Heart left ventricle (tissue), 16 donors: ENCODE measurements around the gene CHN1. TPM values are rescaled to one million over a fixed set of nuclear protein-coding genes. Genes with fewer than 3 reads are reported as not detected.

Experiments used
- ATAC-seq, 4 donors: fragments of 200-7000 bp; cut with Tn5 transposase; one replicate each; pipeline ENCODE4 v1.9.1; 2020 to 2022; ENCODE audit warnings: moderate library complexity in 4 of 4, mild to moderate bottlenecking in 3 of 4, moderate number of reproducible peaks in 1 of 4
- DNase-seq, 5 donors: peaks; one replicate each; pipeline ENCODE4 v3.0.0-alpha.2; 2020
- H3K27ac ChIP-seq, 12 donors: fragments of 200-600 bp; sonication (generic) in 4 of 12; one replicate each; pipeline versions ENCODE4 v1.5.0 to v1.8.0; 2016 to 2022; ENCODE audit warnings: mild to moderate bottlenecking in 2 of 12
- H3K27me3 ChIP-seq, 9 donors: fragments of 200-600 bp; sonication (generic) in 2 of 9; one replicate each; pipeline versions ENCODE4 v1.5.1 to v1.8.0; 2016 to 2022; ENCODE audit warnings: mild to moderate bottlenecking in 3 of 9
- H3K36me3 ChIP-seq, 9 donors: fragments of 200-600 bp; sonication (generic) in 2 of 9; one replicate each; pipeline versions ENCODE4 v1.5.0 to v1.8.0; 2018 to 2022; ENCODE audit warnings: mild to moderate bottlenecking in 2 of 9
- H3K4me1 ChIP-seq, 12 donors: fragments of 200-600 bp; sonication (generic) in 4 of 12; one replicate each; pipeline versions ENCODE4 v1.5.0 to v1.8.0; 2016 to 2022; ENCODE audit warnings: mild to moderate bottlenecking in 3 of 12
- H3K4me3 ChIP-seq, 12 donors: fragments of 200-600 bp; sonication (generic) in 4 of 12; one replicate each; pipeline versions ENCODE4 v1.5.0 to v1.8.0; 2017 to 2022; ENCODE audit warnings: mild to moderate bottlenecking in 9 of 12, moderate library complexity in 4 of 12
- H3K9me3 ChIP-seq, 12 donors: fragments of 200-600 bp; sonication (generic) in 4 of 12; one replicate each; pipeline versions ENCODE4 v1.5.0 to v1.8.0; 2016 to 2022; ENCODE audit warnings: mild to moderate bottlenecking in 1 of 12
- POLR2A ChIP-seq, 2 donors: fragments of 450-650 bp; IDR thresholded peaks; one replicate each; pipeline ENCODE4 v1.6.1; 2017; ENCODE audit warnings: antibody characterized with exemption in 2 of 2, mild to moderate bottlenecking in 2 of 2, moderate library complexity in 2 of 2
- WGBS, 4 donors: extraction: QIAGEN DNeasy Blood & Tissue Kit in 2 of 4; methylation state at CpG; one replicate each; pipeline versions ENCODE4 v1.1.5 to v1.1.7; 2013 to 2018; 5-methylcytosine and 5-hydroxymethylcytosine counted together
- intact Hi-C, 10 donors: fragments of 100-400 bp; cut with DNase I; formaldehyde crosslinking; loops; one replicate each; pipeline versions ENCODE4 v1.11.1 to v1.14.2; 2022
- polyA plus RNA-seq, 2 donors: library from polyadenylated mRNA; stranded (reverse); fragments of 200-250 nt; gene quantifications; one replicate each; pipeline ENCODE4 v1.2.3, GENCODE V29; 2013
- total RNA-seq, 9 donors: library from RNA; depleted of rRNA in 2 of 9; stranded (reverse); fragments of >200 nt in 2 of 9; fragmentation: NEBNext Ultra II Directional in 3 of 9; extraction: Animal tissue kit (Norgen Biotek cat#: 25700) in 3 of 9; gene quantifications; one replicate each; pipeline versions ENCODE4 v1.1.0 to v1.2.4, GENCODE V29; 2016 to 2023
- TF ChIP-seq, protein P1 (sequence below), 12 donors: fragments of 200-600 bp; sonication (generic) in 4 of 12; IDR thresholded peaks; one replicate each; pipeline versions ENCODE4 v1.5.0 to v1.8.0; 2018 to 2022; ENCODE audit warnings: antibody characterized with exemption in 12 of 12, mild to moderate bottlenecking in 5 of 12
- donor health status: ischemic (EF 13 %, LVEDD 7.1; RV severe dilation, severe dysfunction).
- donor health status: healthy with polysubstance abuse.
- donor health status: DM: no; HTN: yes; CAD: no.
- donor health status: DM: no; HTN: no; CAD: no.
- donor health status: ischemic (EF 25% LVEDD 6.9; RV normal size, moderate dysfunction).
- donor health status: ischemic (EF 25% LVEDD 5.7; RV mildly dilated, moderate dysfunction).
- donor health status: healthy.
- donor health status: DM: yes; HTN: yes; CAD: no.
- donor health status: ischemic (EF 35%, LVEDD 5.7; RV mildly dilated, moderate dysfunction).
- donor health status: nonischemic (EF 11% LVEDD 7.7; RV severe dilation, severe dysfunction).
- donor health status: DM: yes; HTN: yes; CAD: no.
- donor health status: PGD.
- donor health status: ischemic (EF 29% LVEDD 5.4; RV normal size, mild dysfunction).
- donor health status: nonischemic (EF 23%, LVEDD 6.1; RV moderate dilation, normal function).

Gene CHN1
- total and polyA plus RNA-seq, 11 donors, result 6.9 to 24.3 (median 19.2) TPM

DNA sequence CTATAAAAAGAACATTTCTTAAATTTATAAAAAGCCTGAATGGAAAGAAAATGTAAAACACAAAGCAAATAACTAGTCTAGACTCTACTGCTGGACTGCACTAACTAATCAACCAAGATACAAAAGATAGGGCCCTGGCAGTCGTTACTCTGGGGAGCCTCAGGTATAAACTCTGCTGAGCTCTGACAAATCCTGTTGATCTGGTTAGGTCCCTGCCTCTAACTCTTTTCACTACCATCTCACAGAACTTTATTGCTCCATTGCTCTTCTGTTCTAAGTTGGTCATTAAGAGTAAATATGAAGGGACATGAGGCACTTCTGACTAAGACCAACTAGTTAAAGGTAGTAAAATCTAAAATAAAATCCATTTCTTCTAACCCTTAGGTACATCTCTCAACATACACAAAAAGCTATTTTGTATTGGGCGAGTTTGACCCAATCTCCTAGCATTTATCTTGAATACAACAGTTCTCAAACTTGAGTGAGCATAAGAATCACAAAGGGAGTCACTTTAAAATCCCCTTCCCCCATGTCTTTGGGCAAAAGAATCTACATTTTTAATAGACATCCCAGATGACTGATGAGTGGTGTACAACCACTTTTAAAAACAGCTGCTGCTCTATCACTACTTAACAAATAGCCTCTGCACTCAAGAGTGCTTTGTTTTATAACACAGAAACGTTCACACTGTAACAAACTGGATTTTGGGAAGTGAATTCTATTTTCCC lies 2.5 kb downstream of the CHN1 start:
- H3K27me3 ChIP-seq, result peaks cover 0 to 39% (median 0%) of the 10 kb centered on the region in 9 donors
- H3K4me1 ChIP-seq, result peaks cover 0 to 48% (median 25%) of the 10 kb centered on the region in 12 donors
- H3K36me3 ChIP-seq, result no peaks in the 10 kb centered on the region
- H3K27ac ChIP-seq, result peak overlapping the region in 1 of 12 donors; percentile 96
- WGBS, 4 donors, result 46 to 57% (median 51%) methylated on average over 3 of the region's 3 CpGs
- no peak overlapping the region for H3K4me3 ChIP-seq
- TF ChIP-seq, protein P1, sequence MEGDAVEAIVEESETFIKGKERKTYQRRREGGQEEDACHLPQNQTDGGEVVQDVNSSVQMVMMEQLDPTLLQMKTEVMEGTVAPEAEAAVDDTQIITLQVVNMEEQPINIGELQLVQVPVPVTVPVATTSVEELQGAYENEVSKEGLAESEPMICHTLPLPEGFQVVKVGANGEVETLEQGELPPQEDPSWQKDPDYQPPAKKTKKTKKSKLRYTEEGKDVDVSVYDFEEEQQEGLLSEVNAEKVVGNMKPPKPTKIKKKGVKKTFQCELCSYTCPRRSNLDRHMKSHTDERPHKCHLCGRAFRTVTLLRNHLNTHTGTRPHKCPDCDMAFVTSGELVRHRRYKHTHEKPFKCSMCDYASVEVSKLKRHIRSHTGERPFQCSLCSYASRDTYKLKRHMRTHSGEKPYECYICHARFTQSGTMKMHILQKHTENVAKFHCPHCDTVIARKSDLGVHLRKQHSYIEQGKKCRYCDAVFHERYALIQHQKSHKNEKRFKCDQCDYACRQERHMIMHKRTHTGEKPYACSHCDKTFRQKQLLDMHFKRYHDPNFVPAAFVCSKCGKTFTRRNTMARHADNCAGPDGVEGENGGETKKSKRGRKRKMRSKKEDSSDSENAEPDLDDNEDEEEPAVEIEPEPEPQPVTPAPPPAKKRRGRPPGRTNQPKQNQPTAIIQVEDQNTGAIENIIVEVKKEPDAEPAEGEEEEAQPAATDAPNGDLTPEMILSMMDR (IDR thresholded peaks at IDR 0.05), result no peak
- no peak for TF ChIP-seq POLR2A (IDR thresholded peaks at IDR 0.05)
- DNase-seq (no peak), ATAC-seq (no peak)
- H3K9me3 ChIP-seq, result no peaks in the 10 kb centered on the region
- intact Hi-C loops, result loop anchor here in 1 of 10 donors (10.0 kb wide), 1 partner anchor 162 kb away; the partner anchor contains the start of gene ATF2

DNA sequence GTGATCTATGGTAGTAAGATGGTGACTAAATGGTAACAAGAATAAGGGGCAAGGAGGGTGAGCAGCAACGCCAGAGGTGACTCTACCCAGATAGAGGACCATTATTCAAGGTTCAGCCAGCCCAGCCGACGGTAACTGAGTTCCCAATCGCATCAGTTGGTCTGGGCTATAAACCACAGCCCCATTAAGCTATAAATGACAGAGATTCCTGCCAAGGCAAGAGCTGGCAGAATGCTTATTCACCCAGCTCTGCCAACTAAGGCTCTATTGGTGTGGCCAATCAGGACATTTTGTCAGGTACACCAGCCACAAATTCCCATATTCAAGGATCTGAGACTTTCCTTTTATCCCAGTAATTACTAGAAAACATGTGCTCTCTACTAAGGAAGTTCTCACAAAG lies 3.6 kb downstream of the CHN1 start:
- DNase-seq (no peak), ATAC-seq (peak in 2 of 4 donors; percentile 19 to 23)
- intact Hi-C loops, result loop anchor here in 1 of 10 donors (10.0 kb wide), 1 partner anchor 163 kb away; the partner anchor contains the start of gene ATF2
- H3K27ac ChIP-seq, result no peak overlapping the region
- 43 to 63% (median 51%) methylated on average over 4 of the region's 4 CpGs for WGBS, 4 donors
- H3K36me3 ChIP-seq, result no peaks in the 10 kb centered on the region
- H3K27me3 ChIP-seq, result peaks cover 0 to 28% (median 0%) of the 10 kb centered on the region in 9 donors
- TF ChIP-seq, protein P1 (IDR thresholded peaks at IDR 0.05), result no peak
- TF ChIP-seq POLR2A (IDR thresholded peaks at IDR 0.05), result no peak
- H3K4me1 ChIP-seq, result peaks cover 0 to 48% (median 27%) of the 10 kb centered on the region in 12 donors
- H3K4me3 ChIP-seq, result no peak overlapping the region
- no peaks in the 10 kb centered on the region for H3K9me3 ChIP-seq

DNA sequence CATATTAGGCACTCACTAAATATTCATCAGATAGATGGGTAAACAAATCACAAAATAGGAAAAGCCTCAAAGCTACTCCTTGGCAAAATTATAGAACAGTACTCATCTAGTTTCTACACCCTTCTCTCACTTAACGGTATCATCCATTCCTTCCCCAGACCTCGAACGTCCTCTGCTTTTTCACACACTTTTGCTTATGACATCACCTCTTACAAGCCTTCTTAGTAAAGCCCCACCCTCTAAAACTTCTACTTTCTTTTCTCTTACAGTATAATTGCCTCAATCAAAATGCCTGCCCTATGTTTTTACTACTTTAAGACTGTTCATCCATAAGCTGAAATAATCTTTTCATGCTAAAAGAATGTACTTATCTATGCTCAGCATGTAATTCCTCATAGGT lies 8.1 kb downstream of the CHN1 start:
- intact Hi-C loops, result loop anchor here in 1 of 10 donors (10.0 kb wide), 1 partner anchor 432 kb away; no protein-coding TSS in a partner anchor
- 56 to 77% (median 64%) methylated on average over 3 of the region's 3 CpGs for WGBS, 4 donors
- DNase-seq (no peak), ATAC-seq (no peak)
- TF ChIP-seq, protein P1 (IDR thresholded peaks at IDR 0.05), result no peak
- no peak for TF ChIP-seq POLR2A (IDR thresholded peaks at IDR 0.05)
- H3K4me1 ChIP-seq, result peaks cover 0 to 24% (median 10%) of the 10 kb centered on the region in 12 donors
- H3K36me3 ChIP-seq, result no peaks in the 10 kb centered on the region
- H3K9me3 ChIP-seq, result no peaks in the 10 kb centered on the region
- H3K27ac ChIP-seq, result no peak overlapping the region
- no peaks in the 10 kb centered on the region for H3K27me3 ChIP-seq
- no peak overlapping the region for H3K4me3 ChIP-seq

DNA sequence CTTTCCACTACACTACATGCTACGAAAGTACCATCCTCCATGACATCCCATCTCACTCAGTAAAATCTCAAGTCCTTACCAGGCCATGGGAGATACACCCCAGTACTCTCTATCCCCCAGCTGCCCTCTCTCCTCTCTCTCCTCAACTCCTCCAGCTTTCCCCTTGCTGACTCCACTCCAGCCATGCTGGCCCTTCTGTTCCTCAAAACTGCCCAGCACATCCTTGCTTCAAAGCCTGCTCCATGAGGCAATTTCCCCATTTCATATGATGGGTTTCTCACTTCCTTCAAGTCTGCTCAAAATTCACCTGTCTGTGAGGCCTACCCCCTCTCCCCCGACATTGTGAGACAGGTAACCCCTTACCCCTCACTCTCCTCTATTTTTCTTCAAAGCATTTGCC lies 8.6 kb downstream of the CHN1 start:
- intact Hi-C loops, result loop anchor here in 1 of 10 donors (10.0 kb wide), 1 partner anchor 432 kb away; no protein-coding TSS in a partner anchor
- Histone ChIP-seq H3K4me1 (peaks cover 0 to 24% (median 10%) of the 10 kb centered on the region in 12 donors), H3K9me3 (no peaks in the 10 kb centered on the region), H3K4me3 (no peak overlapping the region), H3K27me3 (no peaks in the 10 kb centered on the region), H3K36me3 (no peaks in the 10 kb centered on the region), H3K27ac (no peak overlapping the region)
- TF ChIP-seq POLR2A (IDR thresholded peaks at IDR 0.05), result no peak
- TF ChIP-seq, protein P1 (IDR thresholded peaks at IDR 0.05), result no peak
- WGBS, 4 donors, result 93 to 98% (median 95%) methylated on average over 2 of the region's 2 CpGs
- DNase-seq, result no peak
- no peak for ATAC-seq
